Measurements from ENCODE around the gene CFAP58.

Gene CFAP58

DNA sequence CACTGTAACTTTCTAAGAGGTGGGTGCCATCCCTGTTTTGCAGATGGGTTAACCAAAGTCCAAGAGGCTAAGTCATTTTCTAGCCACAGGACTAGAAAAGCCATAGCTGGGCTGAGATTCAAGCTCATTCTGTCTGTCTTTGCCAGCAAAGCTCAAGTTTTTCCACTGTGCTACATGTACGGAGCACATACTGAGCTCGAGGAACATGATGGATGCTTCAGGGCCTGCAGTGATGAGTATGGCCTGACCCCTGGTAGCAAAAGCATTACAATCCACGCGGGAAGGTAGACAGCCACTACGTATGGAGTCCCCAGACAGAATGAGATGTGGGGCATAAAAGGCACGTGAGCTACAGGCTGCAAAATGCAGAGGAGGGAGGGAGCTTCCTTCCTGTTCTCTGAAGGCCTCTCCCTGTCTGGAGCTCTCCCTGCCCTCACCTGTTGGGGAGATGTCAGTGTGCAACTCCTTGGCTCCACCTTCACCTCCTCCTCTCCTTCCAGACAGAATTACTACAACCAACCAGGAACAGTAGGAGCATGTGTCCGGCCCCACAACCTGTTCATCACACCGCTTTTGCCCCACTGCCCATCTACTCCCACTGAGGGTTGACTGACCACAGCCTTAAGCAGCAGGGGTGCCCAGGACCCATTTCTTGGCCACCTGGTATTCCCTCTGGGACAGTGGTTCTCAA is 31.8 kb upstream of the CFAP58 start:
- DNase-seq (ENCODE audit: low spot score), result no peak

DNA sequence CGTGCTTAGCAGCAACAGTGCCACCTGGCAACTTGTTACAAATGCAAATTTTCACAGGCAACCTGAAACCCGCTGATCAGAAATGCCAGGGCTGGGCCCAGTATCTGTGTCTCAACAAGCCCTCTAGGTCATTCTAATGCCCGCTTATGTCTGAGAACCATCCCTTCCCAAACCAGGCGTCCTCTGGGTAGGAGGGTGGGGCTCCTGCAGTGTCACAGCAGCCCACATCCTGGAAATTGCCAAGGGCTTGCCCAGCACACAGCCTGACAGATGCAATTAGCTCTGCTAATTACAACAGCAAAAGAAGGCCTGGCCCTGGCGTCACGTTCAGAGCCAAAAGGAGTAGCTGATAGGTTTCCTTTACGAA is 31.2 kb upstream of the CFAP58 start:
- DNase-seq (ENCODE audit: low spot score), result peak; percentile 27

DNA sequence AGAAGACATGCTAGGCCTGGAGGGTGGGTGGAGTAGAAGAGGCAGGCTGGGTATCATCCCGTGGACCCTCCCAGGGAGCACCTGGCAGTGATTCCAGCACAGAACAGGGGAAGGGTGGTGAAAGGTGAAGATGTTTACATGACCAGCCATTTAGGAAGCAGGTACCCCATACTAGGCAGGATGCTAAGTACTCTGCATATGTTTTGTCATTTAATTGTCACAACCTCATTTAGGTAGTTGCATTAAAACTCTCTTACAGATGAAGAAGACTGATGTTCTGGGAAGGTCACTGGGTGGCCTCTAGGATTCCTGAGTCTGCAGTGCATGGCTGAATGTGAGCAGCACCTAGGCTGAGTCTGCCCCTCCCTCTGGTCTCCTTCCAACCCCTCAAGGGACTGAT is 30.5 kb upstream of the CFAP58 start:
- no peak for DNase-seq (ENCODE audit: low spot score)

GRCh38 chr10:104323760-104324201 is 29.9 kb upstream of the CFAP58 start:
- no peak for DNase-seq (ENCODE audit: low spot score)

- DNase-seq (ENCODE audit: low spot score), result no peak
Measured at GRCh38 chr10:104324221-104324686, 29.4 kb upstream of the CFAP58 start.

GRCh38 chr10:104324931-104325330 is 28.7 kb upstream of the CFAP58 start:
- DNase-seq (ENCODE audit: low spot score), result no peak

DNA sequence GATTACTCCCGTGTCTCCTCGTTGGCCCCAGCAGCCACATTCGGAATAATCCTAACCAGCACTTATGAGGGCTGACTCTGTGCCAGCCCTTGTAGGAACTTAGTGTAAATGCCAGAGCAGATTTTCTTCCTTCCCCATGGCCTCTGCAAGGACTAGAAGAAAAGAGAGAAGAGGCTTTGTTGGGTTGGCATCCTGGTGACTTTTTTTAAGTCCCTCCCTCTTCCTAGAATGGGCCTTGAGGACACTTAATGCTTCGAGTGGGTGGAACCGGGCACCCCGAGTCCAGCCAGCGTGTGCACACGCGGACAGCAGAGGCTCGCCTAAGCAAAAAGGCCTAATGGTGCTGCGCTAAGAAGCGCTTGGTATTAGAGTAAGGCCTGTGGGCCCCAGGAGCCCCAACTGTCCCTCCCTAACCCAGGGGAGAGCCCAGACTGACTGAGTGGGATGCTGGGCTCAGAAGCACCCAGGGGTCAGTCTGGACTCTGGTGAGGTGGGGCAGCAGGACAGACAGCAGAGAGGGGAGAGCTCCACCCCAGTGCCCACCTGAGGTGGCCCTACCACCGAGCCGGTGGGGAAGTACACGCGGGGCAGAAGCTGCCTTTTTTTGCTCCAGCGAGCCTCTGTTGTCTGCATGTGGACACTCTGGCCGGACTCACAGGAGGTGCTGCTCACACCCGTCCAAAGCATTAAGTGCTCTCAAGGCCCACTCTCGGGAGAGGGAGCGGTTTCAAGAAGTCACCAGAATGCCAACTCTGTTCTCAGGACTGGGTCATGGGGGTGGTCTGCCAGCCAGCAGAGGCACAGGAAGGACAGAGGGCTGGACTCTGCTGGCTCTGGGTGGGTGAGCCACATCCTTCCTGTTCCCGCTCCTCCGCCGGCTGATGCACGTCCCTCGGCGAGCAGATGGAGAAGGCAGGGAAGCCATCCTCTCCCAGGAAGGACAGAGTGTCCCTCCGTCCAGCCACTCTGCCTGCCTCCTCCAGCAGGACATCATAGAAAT is 27.9 kb upstream of the CFAP58 start:
- no peak for DNase-seq (ENCODE audit: low spot score)

DNA sequence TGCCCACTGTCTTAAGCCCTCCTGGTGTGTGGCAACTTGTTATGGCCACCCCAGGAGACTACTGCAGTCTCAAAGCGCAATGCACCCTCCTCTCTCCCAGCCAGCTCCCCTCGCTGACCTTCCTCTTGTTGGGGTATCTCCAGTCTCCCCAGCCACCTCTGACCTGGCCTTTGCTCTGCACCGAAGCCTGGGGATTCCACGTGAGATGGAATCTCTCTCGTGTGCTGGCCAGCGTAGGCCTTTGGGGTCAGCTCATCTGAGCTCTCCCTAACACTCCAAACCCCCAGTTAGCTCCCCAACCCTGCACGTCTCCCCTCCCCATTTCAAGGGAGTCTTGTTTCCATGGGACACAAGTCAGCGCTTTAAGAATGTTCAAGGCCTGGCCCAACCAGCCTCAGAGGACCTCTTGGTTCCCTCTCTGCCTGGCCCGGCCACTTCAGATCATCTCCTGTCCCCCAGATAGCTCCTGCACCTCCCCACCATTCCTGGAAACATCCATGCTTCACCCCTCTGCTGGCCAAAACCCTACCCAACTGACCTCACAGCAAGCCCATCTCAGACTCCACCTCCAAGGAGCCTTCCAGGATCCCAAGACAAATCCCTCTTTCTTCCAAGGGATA is 26.5 kb upstream of the CFAP58 start:
- no peak for DNase-seq (ENCODE audit: low spot score)

GRCh38 chr10:104327745-104328645 is 25.6 kb upstream of the CFAP58 start:
- no peak for DNase-seq (ENCODE audit: low spot score)

GRCh38 chr10:104328646-104328895 is 25.1 kb upstream of the CFAP58 start:
- no peak for DNase-seq (ENCODE audit: low spot score)

GRCh38 chr10:104328896-104329710 is 24.5 kb upstream of the CFAP58 start:
- peak; percentile 80 for DNase-seq (ENCODE audit: low spot score)

DNA sequence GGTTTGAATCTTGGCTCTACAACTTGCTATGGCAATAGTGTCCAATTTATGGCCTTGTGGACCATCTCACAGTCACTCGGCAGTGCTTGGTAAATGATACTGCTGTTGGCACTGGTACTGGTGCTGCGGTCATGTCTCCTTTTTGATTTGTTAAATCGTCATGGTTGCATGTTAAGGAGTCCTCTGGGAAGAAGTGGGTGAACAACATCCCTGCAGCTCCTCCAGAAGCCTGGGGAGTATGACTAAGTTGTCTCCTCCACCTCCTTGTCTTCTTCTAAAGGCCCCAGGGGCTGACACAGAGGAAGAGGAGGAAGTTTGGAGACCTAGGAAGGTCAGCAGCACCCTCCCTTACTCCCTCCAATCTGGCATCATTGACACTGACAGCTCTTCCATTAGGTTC is 23.9 kb upstream of the CFAP58 start:
- no peak for DNase-seq (ENCODE audit: low spot score)

GRCh38 chr10:104330168-104331110 is 23.2 kb upstream of the CFAP58 start:
- no peak for DNase-seq (ENCODE audit: low spot score)

GRCh38 chr10:104331208-104331838 is 22.3 kb upstream of the CFAP58 start:
- no peak for DNase-seq (ENCODE audit: low spot score)

DNA sequence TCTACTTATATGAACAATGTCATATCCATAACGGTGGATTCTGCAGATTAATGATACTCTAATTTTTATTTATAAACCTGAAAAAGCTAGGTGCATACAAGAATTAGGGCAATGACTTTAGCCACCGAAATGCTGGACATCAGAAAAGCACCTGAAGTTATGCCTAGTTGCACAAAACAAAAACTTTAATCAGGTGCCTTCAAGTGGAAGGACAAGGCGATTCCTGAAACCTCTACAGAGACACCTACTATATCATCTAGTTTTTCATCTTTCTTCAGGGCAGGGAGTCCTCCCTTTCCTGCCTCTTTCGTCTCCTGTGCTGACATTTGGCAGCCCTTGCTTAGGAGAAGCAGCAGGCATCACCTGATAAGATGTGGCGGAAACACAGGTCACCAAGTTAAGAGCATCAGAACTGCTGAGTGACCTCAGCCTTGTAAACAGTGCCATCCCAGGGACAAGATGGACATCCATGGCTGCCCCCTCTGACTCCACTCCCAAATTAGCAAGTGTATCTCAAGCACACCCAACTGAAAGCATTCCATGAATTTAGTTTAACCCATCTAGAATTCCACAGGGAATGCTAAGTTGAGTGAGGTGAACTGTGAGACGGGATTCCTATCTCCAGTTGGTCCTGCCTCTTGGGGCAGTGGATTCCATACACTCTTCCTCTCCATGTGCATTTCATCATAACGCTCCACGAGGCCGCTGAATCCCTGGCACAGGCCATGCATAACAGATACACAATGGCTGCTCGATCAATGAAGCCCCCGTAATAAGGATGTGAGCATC is 21.2 kb upstream of the CFAP58 start:
- no peak for DNase-seq (ENCODE audit: low spot score)

- peak; percentile 60 for DNase-seq (ENCODE audit: low spot score)
Measured at GRCh38 chr10:104333032-104333727, 20.5 kb upstream of the CFAP58 start.

DNA sequence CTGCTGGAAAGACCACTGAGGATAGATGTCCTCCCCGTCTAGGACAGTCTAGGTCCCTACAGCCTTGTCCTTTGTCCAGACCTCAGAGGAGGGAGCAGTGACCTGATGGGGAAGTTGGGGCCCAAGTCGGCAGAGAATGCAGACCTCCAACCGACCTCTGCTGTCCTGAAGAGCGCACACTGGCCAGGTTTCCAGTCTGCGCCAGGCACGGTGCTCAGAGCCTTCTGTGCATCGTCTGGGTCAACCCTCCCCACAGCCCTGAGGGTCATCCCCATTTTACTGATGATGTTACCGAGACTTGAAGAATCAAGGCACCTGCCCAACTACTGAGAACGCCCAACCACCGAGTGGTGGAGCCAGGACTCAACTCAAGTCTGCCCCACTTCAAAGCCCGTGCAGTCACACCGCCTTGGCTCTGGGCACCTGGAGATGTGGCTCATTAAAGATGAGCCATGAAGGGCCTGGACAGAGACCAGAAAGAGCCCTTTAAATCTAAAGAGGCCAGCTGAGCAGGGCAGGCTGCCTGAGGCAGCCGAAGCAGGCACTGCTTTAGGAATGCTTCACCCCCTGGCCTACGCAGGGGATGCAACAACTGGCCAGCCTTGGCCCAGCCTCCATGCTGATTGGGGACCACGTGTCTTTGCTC is 19.8 kb upstream of the CFAP58 start:
- no peak for DNase-seq (ENCODE audit: low spot score)

All from CD4-positive, alpha-beta T cell treated with Interleukin-2 at 100 ng/mL for 4 hours (primary cell).